ENCODE data around the gene DNTT.

Gene DNTT

GRCh38 chr10:96345222-96345621 lies 41.0 kb downstream of the DNTT start:
- DNase-seq (ENCODE audit: low spot score), result no peak

- no peak for DNase-seq (ENCODE audit: low spot score)
Measured at GRCh38 chr10:96346295-96346694, 42.1 kb downstream of the DNTT start.

GRCh38 chr10:96352027-96352426 lies 47.8 kb downstream of the DNTT start:
- DNase-seq (ENCODE audit: low spot score), result no peak

- no peak for DNase-seq (ENCODE audit: low spot score)
Measured at GRCh38 chr10:96352582-96352981, 48.3 kb downstream of the DNTT start.

- no peak for DNase-seq (ENCODE audit: low spot score)
Measured at GRCh38 chr10:96357038-96357620, 52.9 kb downstream of the DNTT start.

- no peak for DNase-seq (ENCODE audit: low spot score)
Measured at GRCh38 chr10:96358851-96359540, 54.8 kb downstream of the DNTT start, which contains the start of gene OPALIN. Gene OPALIN, minus strand, starts transcription at chr10:96359002. Its CDS starts 106 bp downstream, at chr10:96358896.

GRCh38 chr10:96359616-96360015 lies 55.4 kb downstream of the DNTT start:
- DNase-seq (ENCODE audit: low spot score), result no peak

GRCh38 chr10:96360331-96360730 lies 56.1 kb downstream of the DNTT start:
- no peak for DNase-seq (ENCODE audit: low spot score)

- no peak for DNase-seq (ENCODE audit: low spot score)
Measured at GRCh38 chr10:96360766-96361165, 56.5 kb downstream of the DNTT start.

- no peak for DNase-seq (ENCODE audit: low spot score)
Measured at GRCh38 chr10:96365571-96365970, 61.3 kb downstream of the DNTT start.

GRCh38 chr10:96366508-96366907 lies 62.3 kb downstream of the DNTT start:
- DNase-seq (ENCODE audit: low spot score), result no peak

- no peak for DNase-seq (ENCODE audit: low spot score)
Measured at GRCh38 chr10:96367470-96367869, 63.2 kb downstream of the DNTT start.

GRCh38 chr10:96368971-96369370 lies 64.7 kb downstream of the DNTT start:
- DNase-seq (ENCODE audit: low spot score), result no peak

GRCh38 chr10:96369890-96370583 lies 65.8 kb downstream of the DNTT start:
- no peak for DNase-seq (ENCODE audit: low spot score)

GRCh38 chr10:96370584-96371157 lies 66.4 kb downstream of the DNTT start:
- DNase-seq (ENCODE audit: low spot score), result peak; percentile 71

GRCh38 chr10:96371356-96371755 lies 67.1 kb downstream of the DNTT start:
- DNase-seq (ENCODE audit: low spot score), result no peak

GRCh38 chr10:96374004-96374403 lies 69.8 kb downstream of the DNTT start:
- no peak for DNase-seq (ENCODE audit: low spot score)

- no peak for DNase-seq (ENCODE audit: low spot score)
Measured at GRCh38 chr10:96374639-96374984, 70.4 kb downstream of the DNTT start.

- peak; percentile 96 for DNase-seq (ENCODE audit: low spot score)
Measured at GRCh38 chr10:96374985-96375830, 71.0 kb downstream of the DNTT start.

GRCh38 chr10:96376483-96376882 lies 72.2 kb downstream of the DNTT start:
- no peak for DNase-seq (ENCODE audit: low spot score)

- peak; percentile 19 for DNase-seq (ENCODE audit: low spot score)
Measured at GRCh38 chr10:96377816-96378294, 73.6 kb downstream of the DNTT start.

GRCh38 chr10:96378741-96379140 lies 74.5 kb downstream of the DNTT start:
- DNase-seq (ENCODE audit: low spot score), result no peak
